NCI-H82 treated with DMSO at 0.1 percent for 48 hours (cell line): ENCODE data around the gene FNDC11.
"Not testable (repeated sequence)": the region's sequence is repeated elsewhere in the genome, so short reads cannot be mapped to it uniquely, and the experiment has no call there.

Experiments used
- DNase-seq: peaks from one replicate; lab custom pipeline; 2025; ENCODE audit not compliant: unreplicated experiment; lab: John Stamatoyannopoulos, UW

The FNDC11 gene

GRCh38 chr20:63597651-63598478 is 43.9 kb downstream of the FNDC11 start:
- DNase-seq = no peak

DNA sequence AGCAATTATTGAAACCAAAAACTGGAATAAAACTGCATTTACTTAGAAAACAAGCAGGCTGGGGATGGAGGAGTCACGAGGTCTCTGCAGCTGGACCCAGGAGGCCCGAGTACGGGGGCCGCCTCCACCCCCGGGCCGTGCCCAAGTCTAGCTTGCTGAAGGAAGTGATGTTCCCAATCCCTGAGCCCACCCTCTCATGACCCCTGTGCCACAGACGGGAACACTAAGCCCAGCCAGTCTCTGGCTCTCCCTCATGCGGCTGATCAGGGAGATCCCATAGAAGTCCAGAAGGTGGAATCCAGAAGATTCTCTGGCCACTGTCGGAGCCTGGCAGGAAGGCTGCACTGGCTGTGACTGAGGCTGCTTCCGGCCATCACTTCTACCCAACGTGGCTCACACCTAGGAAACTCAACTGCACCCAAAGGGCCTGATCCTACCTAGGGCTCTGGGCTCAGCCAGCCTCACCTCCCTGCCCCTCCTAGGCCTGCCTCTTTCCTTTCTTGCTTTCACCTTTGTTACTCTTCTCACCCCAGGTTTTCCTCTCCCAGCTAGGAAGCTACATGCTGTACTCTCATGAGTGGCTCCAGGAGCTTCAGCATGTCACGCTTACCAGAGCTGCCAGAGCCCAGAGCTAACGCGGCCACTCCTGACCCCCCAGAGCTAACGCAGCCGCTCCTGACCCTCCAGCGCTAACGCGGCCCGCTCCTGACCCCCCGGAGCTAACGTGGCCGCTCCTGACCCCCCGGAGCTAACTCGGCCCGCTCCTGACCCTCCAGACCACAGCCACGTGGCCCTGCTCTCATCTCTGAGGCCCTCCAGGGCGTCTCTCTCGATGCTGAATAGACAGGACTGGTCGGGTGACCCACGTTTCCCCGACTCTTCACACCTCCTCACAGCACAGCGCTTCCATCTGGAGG is 44.8 kb downstream of the FNDC11 start:
- no peak for DNase-seq

DNA sequence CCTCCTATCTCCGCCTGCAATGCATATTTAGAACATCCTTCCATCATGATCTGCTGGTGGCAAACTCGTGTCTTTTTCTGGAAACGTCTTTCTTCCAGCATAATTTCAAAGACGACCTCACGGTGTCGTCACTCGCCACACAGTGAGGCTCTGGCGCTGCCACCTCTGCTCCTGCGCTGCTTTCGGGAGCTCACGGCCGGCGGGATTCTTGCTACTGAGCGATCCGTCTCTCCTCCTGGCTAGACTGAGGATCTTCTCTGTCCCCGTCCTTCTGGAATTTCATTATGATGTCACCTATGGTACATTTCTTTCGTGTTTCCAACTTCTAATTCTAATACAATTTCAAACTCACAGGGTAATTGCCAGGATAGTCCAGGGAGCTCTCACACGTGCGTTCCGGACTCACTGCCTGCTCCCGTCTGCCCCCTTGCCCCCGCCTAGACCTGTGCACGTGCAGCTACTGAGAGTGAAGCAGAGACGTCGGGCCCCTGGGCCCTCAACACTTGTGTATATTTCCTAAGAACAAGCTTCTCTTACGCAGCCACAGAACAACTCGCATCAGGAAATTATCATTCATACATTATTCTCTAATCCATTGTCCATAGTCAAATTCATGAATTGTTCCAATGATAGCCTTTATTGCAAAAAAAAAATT is 45.6 kb downstream of the FNDC11 start:
- DNase-seq = no peak

- not testable (repeated sequence) for DNase-seq
Measured at GRCh38 chr20:63601679-63602078, 47.7 kb downstream of the FNDC11 start.

DNA sequence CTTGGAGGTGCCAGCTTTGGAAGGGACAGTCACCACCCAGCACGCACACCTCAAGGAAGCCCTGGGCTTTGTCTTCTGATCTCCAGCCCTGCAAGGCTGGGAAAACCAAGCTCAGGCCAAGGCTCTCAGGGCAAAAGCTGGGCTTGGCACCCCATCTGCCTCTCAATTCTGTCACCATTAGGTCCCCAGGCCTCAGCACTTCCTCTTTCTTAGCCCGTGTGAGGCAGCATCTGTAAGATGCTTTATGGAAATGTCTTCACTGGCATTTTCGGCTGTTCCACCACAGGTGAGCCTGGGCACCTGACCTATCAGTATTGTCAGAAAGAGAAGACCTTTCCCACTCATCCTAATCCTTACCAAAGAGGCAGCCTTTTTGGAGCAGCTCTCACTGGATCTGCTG is 48.4 kb downstream of the FNDC11 start:
- DNase-seq = no peak
